Anterior cingulate cortex (tissue), 58 donors: ENCODE data around the gene ANXA5.

Experiments used
- DNase-seq, 58 donors: peaks; one replicate each; lab custom pipeline; 2025; lab: John Stamatoyannopoulos, UW

The ANXA5 gene

GRCh38 chr4:121651597-121651996 is 45.2 kb downstream of the ANXA5 start:
- no peak for DNase-seq

- DNase-seq = no peak
Measured at GRCh38 chr4:121650741-121651140, 46.0 kb downstream of the ANXA5 start.

DNA sequence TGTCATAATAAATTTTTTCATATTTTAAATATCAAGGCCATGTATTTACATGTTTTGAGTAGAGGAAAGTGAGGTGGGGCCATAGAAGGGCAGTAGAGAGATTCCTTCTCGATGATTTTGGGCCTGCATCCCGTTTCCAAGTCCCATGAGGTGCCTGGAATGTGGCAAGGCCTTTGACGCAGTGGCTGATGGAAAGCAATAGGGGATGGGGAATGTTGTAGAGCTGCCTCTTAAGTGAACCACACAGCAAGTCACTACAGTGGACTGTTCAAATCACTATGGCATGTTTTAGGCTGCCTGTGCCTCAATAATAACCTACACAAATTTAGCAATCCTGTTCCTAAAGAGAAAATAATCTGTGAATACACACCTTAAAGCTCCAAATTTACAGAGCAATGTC is 48.3 kb downstream of the ANXA5 start:
- DNase-seq = no peak

DNA sequence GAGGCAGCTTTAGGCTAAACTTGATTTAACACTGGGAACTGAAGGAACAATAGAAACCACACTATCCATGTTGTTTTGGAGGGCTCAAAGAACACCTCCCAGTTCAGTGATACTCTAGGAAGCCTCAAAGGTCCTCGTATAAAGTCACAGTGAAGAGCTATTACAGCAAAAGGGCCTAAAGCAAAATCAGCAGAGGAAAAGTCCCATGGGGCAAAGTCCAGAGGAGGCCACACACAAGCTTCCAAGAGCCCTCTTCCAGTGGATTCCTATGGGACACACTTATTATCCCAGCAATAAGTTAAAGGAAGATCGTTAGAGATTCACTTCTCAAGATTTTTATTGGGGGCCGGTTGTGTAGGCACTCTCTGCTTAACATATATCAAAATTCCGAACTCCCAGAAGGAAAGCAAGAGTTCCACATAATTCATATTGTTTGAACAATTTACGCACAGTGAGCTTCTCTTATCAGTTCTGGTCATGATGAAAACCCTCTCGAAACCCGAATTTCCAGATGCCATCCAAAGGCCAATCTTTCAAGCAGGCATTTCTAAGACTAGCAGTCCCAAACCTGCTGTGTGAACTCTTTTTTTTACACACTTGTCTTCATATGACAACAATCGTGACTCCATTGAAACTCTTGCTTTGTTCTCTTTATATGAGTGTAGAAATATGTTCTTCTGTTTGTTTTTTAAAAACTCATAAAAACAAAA is 53.7 kb downstream of the ANXA5 start:
- DNase-seq = no peak

GRCh38 chr4:121642292-121642691 is 54.5 kb downstream of the ANXA5 start:
- no peak for DNase-seq

GRCh38 chr4:121633653-121634052 is 63.1 kb downstream of the ANXA5 start:
- DNase-seq = no peak

DNA sequence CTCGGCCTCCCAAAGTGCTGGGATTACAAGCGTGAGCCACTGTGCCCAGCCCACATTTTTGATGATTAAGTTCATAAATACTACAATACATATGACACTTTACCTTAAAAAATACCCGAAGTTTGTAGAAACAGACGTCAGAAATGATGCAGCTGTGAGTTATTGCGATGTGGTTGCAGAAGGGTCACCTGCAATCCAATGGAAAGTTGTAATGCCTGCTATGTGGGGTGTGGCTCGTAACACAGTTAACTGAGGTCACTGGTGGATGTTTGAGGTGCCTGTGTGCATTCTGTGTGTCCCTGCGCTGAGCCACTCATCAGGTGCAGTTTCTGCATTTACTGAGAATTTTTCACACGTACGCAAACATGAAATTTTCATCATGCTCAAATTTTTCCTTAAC is 64.1 kb downstream of the ANXA5 start:
- DNase-seq = no peak
